CD1c-positive myeloid dendritic cell (primary cell): ENCODE results near the gene PTPN4.
A peak's percentile ranks its signal among the peaks of the same experiment; 100 is the strongest.
"Not testable (repeated sequence)": the region's sequence is repeated elsewhere in the genome, so short reads cannot be mapped to it uniquely, and the experiment has no call there.

Experiments used
- DNase-seq: peaks from one replicate; pipeline ENCODE4 v3.0.0-alpha.2; 2016; ENCODE audit errors: extremely low spot score

The PTPN4 gene

GRCh38 chr2:119766944-119767343, 7.2 kb downstream of the PTPN4 start:
- no peak for DNase-seq

GRCh38 chr2:119768742-119769141, 9.0 kb downstream of the PTPN4 start:
- no peak for DNase-seq

- no peak for DNase-seq
Observed at GRCh38 chr2:119769645-119770044, 9.9 kb downstream of the PTPN4 start.

- no peak for DNase-seq
Observed at GRCh38 chr2:119771331-119771730, 11.6 kb downstream of the PTPN4 start.

- DNase-seq, result no peak
Observed at GRCh38 chr2:119772128-119772527, 12.4 kb downstream of the PTPN4 start.

- no peak for DNase-seq
Observed at GRCh38 chr2:119772767-119773166, 13.0 kb downstream of the PTPN4 start.

GRCh38 chr2:119774026-119774425, 14.3 kb downstream of the PTPN4 start:
- DNase-seq, result no peak

- DNase-seq, result no peak
Observed at GRCh38 chr2:119775102-119775501, 15.4 kb downstream of the PTPN4 start.

- no peak for DNase-seq
Observed at GRCh38 chr2:119782308-119783027, 22.7 kb downstream of the PTPN4 start.

- no peak for DNase-seq
Observed at GRCh38 chr2:119784876-119785275, 25.2 kb downstream of the PTPN4 start.

- DNase-seq, result no peak
Observed at GRCh38 chr2:119786295-119786694, 26.6 kb downstream of the PTPN4 start.

- DNase-seq, result peak; percentile 44
Observed at GRCh38 chr2:119788752-119789151, 29.0 kb downstream of the PTPN4 start.

- no peak for DNase-seq
Observed at GRCh38 chr2:119790466-119790865, 30.7 kb downstream of the PTPN4 start.

- no peak for DNase-seq
Observed at GRCh38 chr2:119792907-119793312, 33.2 kb downstream of the PTPN4 start.

GRCh38 chr2:119794237-119794636, 34.5 kb downstream of the PTPN4 start:
- no peak for DNase-seq

- no peak for DNase-seq
Observed at GRCh38 chr2:119795309-119796303, 35.9 kb downstream of the PTPN4 start.

- no peak for DNase-seq
Observed at GRCh38 chr2:119800376-119800902, 40.7 kb downstream of the PTPN4 start.

GRCh38 chr2:119801040-119801439, 41.3 kb downstream of the PTPN4 start:
- DNase-seq, result no peak

GRCh38 chr2:119801989-119802388, 42.3 kb downstream of the PTPN4 start:
- not testable (repeated sequence) for DNase-seq

GRCh38 chr2:119803101-119803500, 43.4 kb downstream of the PTPN4 start:
- no peak for DNase-seq

- DNase-seq, result not testable (repeated sequence)
Observed at GRCh38 chr2:119804409-119804808, 44.7 kb downstream of the PTPN4 start.

- no peak for DNase-seq
Observed at GRCh38 chr2:119808516-119809147, 48.9 kb downstream of the PTPN4 start.
